ENCODE measurements around the gene VEZF1.

DNA sequence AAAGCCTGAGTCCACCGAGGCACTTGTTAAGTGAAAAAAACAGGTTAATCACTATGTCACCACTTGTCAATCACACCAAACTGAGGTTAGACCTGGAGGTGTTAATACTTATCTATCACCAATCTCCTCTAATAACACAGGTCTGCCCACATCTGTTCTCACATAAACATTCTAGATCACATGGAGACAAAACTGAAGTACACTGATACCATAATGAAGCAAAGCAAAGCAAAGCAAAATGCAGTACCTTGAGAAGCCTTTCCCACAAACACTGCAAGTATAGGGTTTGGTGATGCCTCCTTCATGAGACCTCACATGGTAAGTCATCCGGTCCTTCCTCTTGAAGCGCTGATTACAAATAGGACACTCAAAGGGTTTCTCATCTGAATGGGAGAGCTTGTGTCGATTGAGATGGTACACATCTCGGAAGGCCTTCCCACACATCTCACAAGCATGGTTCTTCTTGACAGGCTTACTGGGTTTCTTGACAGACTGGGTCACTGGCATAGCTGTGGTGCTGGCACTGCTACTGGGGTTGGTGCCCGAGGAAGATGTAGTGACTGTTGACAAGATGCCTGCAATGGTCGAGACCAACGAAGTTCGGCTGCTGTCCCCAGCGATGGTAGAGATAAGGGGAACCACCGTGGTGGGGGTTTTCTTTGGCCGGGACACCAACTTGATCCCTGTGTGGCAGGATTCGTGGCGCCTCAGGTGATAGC lies 5.4 kb downstream of the VEZF1 start:
- TF ChIP-seq, protein P1, sequence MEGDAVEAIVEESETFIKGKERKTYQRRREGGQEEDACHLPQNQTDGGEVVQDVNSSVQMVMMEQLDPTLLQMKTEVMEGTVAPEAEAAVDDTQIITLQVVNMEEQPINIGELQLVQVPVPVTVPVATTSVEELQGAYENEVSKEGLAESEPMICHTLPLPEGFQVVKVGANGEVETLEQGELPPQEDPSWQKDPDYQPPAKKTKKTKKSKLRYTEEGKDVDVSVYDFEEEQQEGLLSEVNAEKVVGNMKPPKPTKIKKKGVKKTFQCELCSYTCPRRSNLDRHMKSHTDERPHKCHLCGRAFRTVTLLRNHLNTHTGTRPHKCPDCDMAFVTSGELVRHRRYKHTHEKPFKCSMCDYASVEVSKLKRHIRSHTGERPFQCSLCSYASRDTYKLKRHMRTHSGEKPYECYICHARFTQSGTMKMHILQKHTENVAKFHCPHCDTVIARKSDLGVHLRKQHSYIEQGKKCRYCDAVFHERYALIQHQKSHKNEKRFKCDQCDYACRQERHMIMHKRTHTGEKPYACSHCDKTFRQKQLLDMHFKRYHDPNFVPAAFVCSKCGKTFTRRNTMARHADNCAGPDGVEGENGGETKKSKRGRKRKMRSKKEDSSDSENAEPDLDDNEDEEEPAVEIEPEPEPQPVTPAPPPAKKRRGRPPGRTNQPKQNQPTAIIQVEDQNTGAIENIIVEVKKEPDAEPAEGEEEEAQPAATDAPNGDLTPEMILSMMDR (IDR thresholded peaks at IDR 0.05; ENCODE audit: insufficient read depth, low read length, poor library complexity, severe bottlenecking), result no peak
- TF ChIP-seq EZH2phosphoT487 (conservative IDR thresholded peaks at IDR 0.05; ENCODE audit: low read length), result no peak
